Breast epithelium (tissue), 3 donors: ENCODE data around the gene ZNF407.

Experiments used
- POLR2A ChIP-seq: fragments of 450-650 bp; IDR thresholded peaks from one replicate; pipeline ENCODE4 v1.6.1; 2016; ENCODE audit warnings: antibody characterized with exemption, mild to moderate bottlenecking, moderate library complexity
- TF ChIP-seq, protein P1 (sequence below), 3 donors: fragments of 450-650 bp; IDR thresholded peaks; one replicate each; pipeline ENCODE4 v1.5.1; 2016 to 2017; ENCODE audit warnings: antibody characterized with exemption in 3 of 3, mild to moderate bottlenecking in 3 of 3, moderate library complexity in 3 of 3

DNA sequence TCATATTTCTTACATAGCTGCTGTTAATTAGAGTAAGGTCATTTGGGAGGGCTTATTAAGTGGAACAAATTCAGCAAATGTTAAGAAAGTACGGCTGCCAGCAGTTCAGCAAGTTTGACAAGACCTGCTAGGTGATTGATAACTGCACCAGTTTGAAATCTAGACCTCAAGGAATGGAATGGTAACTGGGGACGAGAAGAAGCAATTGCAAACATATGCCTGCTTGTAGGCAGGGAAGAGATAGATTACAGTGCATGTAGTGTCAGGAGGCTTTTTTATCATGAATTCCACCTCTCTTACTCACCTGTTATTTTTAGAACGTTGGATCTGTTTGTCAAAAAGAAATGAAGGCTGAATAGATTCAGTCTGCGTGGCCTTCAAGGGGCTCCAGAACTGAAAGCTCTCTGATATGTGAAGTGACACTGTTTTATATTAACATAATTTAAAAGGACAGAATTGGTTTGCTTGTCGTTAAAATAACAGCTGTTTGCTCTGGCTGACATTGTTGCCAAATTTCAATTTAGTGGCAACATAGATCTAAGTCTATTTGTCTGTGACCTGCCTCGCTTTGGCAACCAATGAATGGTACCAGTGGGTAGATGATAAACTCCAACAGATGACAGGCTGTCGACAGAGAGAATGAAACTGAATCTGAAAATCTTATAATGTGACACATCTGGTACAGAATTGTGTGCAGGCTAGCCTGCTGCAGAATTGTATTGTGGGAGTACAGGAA lies 199.3 kb downstream of the ZNF407 start:
- TF ChIP-seq, protein P1, sequence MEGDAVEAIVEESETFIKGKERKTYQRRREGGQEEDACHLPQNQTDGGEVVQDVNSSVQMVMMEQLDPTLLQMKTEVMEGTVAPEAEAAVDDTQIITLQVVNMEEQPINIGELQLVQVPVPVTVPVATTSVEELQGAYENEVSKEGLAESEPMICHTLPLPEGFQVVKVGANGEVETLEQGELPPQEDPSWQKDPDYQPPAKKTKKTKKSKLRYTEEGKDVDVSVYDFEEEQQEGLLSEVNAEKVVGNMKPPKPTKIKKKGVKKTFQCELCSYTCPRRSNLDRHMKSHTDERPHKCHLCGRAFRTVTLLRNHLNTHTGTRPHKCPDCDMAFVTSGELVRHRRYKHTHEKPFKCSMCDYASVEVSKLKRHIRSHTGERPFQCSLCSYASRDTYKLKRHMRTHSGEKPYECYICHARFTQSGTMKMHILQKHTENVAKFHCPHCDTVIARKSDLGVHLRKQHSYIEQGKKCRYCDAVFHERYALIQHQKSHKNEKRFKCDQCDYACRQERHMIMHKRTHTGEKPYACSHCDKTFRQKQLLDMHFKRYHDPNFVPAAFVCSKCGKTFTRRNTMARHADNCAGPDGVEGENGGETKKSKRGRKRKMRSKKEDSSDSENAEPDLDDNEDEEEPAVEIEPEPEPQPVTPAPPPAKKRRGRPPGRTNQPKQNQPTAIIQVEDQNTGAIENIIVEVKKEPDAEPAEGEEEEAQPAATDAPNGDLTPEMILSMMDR (IDR thresholded peaks at IDR 0.05) = no peak
- no peak for TF ChIP-seq POLR2A
